PC-3 (cell line): Measurements from ENCODE around the gene JAG2. TPM values are rescaled to one million over a fixed set of nuclear protein-coding genes. Genes with fewer than 3 reads are reported as not detected.

Experiments used
- ATAC-seq: fragments of 200-7000 bp; cut with Tn5 transposase; 2 replicates; pipeline ENCODE4 v1.9.1; 2020; ENCODE audit warnings: mild to moderate bottlenecking, moderate library complexity
- BruUV-seq: library from RNA; stranded (reverse); fragments of 400-500 nt; replicated peaks from 2 replicates; lab custom pipeline; 2021; lab: Mats Ljungman, UMichigan
- CTCF ChIA-PET: fragments of 300-600 bp; sonication (Branson Sonifier 250); formaldehyde crosslinking; loops from one replicate; lab custom pipeline; 2022; ENCODE audit warnings: antibody characterized with exemption; lab: Charles Lee
- POLR2A ChIA-PET: fragments of 300-600 bp; sonication (Branson Sonifier 250); formaldehyde crosslinking; loops from one replicate; lab custom pipeline; 2022; ENCODE audit warnings: antibody characterized with exemption; ENCODE audit not compliant: unreplicated experiment; lab: Charles Lee
- DNase-seq: peaks from one replicate; pipeline ENCODE4 v3.0.0-alpha.2; 2015
- H2AFZ ChIP-seq: fragments of 300-600 bp; sonication (generic); 2 replicates; pipeline ENCODE4 v1.6.0; 2016; ENCODE audit warnings: antibody characterized with exemption, low read length
- H3F3A ChIP-seq: fragments of 300-600 bp; sonication (generic); one replicate; pipeline ENCODE4 v1.6.0; 2017; ENCODE audit warnings: antibody characterized with exemption, low read length, control low read depth, mild to moderate bottlenecking; ENCODE audit not compliant: unreplicated experiment
- H3K27ac ChIP-seq: fragments of 300-600 bp; sonication (generic); 2 replicates; pipeline ENCODE4 v1.5.1; 2016; ENCODE audit warnings: mild to moderate bottlenecking, low read length
- H3K27me3 ChIP-seq: fragments of 300-600 bp; sonication (generic); 2 replicates; pipeline ENCODE4 v1.6.1; 2016; ENCODE audit warnings: low read length, mixed read lengths
- H3K36me3 ChIP-seq: fragments of 300-600 bp; sonication (generic); 2 replicates; pipeline ENCODE4 v1.6.1; 2016; ENCODE audit warnings: low read depth, mixed run types, low read length, mixed read lengths
- H3K4me1 ChIP-seq: fragments of 300-600 bp; sonication (generic); 2 replicates; pipeline ENCODE4 v1.5.1; 2016; ENCODE audit warnings: low read length; ENCODE audit not compliant: insufficient read depth
- H3K4me2 ChIP-seq: fragments of 300-600 bp; sonication (generic); 2 replicates; pipeline ENCODE4 v1.6.0; 2016; ENCODE audit warnings: low read length
- H3K4me3 ChIP-seq: fragments of 300-600 bp; sonication (generic); 2 replicates; pipeline ENCODE4 v1.5.1; 2016; ENCODE audit warnings: mild to moderate bottlenecking, low read length, mixed read lengths
- H3K79me2 ChIP-seq: fragments of 300-600 bp; sonication (generic); 2 replicates; pipeline ENCODE4 v1.6.1; 2017; ENCODE audit warnings: low read length, mixed read lengths
- H3K9ac ChIP-seq: fragments of 300-600 bp; sonication (generic); 2 replicates; pipeline ENCODE4 v1.6.0; 2016; ENCODE audit warnings: mild to moderate bottlenecking, low read length
- H3K9me2 ChIP-seq: fragments of 300-600 bp; sonication (generic); replicated peaks from 2 replicates; pipeline ENCODE4 v1.6.1; 2016; ENCODE audit warnings: mixed run types, low read length, mixed read lengths
- H3K9me3 ChIP-seq: fragments of 300-600 bp; sonication (generic); 2 replicates; pipeline ENCODE4 v1.6.1; 2016; ENCODE audit warnings: low read length, mixed read lengths
- H4K20me1 ChIP-seq: fragments of 300-600 bp; sonication (generic); 2 replicates; pipeline ENCODE4 v1.6.1; 2016; ENCODE audit warnings: low read length, mixed read lengths
- CTCF ChIP-seq: fragments of 300-600 bp; sonication (generic); conservative IDR thresholded peaks from 2 replicates; pipeline ENCODE4 v1.5.1; 2017; ENCODE audit warnings: antibody characterized with exemption, low read depth, mild to moderate bottlenecking, low read length
- EZH2 ChIP-seq: fragments of 300-600 bp; sonication (generic); IDR thresholded peaks from one replicate; pipeline ENCODE4 v1.6.1; 2017; ENCODE audit warnings: antibody characterized with exemption, mild to moderate bottlenecking, low read length; ENCODE audit not compliant: unreplicated experiment
- EZH2phosphoT487 ChIP-seq: fragments of 300-600 bp; sonication (generic); IDR thresholded peaks from 2 replicates; pipeline ENCODE4 v1.6.1; 2018; ENCODE audit warnings: mild to moderate bottlenecking, antibody characterized with exemption, low read length, borderline replicate concordance
- intact Hi-C: fragments of 100-400 bp; cut with micrococcal nuclease; formaldehyde crosslinking; loops from 2 replicates; pipeline ENCODE4 v1.9.0; 2023
- total RNA-seq: library from RNA; depleted of rRNA; stranded (reverse); fragments of >200 nt; gene quantifications from 2 replicates; pipeline ENCODE4 v1.2.3, GENCODE V29; 2014

Gene JAG2
- total RNA-seq, 1 experiment from 2014 or later, result 57.1 TPM

GRCh38 chr14:105108516-105108864, 60.1 kb downstream of the JAG2 start:
- intact Hi-C loops, result no loop called here
- ATAC-seq (no peak), DNase-seq (no peak)
- Histone ChIP-seq H4K20me1 (no peaks in the 10 kb centered on the region), H3F3A (no peaks in the 10 kb centered on the region), H3K36me3 (no peaks in the 10 kb centered on the region), H3K4me1 (no peaks in the 10 kb centered on the region), H3K4me2 (no peak overlapping the region), H3K9ac (no peak overlapping the region), H3K79me2 (no peaks in the 10 kb centered on the region), H3K27ac (no peak overlapping the region), H3K9me3 (no peaks in the 10 kb centered on the region), H2AFZ (no peak overlapping the region), H3K4me3 (no peak overlapping the region), H3K27me3 (peaks cover 7% of the 10 kb centered on the region; the same call in 1 of the 2 replicates), H3K9me2 (no peaks in the 10 kb centered on the region)
- no TSS peak for BruUV-seq
- ChIA-PET CTCF (interaction anchor here (0.6 to 1.5 kb wide), 3 partner anchors 18 to 80 kb away, joined by 3 to 4 read pairs (median 3); no protein-coding TSS in a partner anchor), POLR2A (interaction anchor here (0.6 kb wide), 1 partner anchor 77 kb away, joined by 4 read pairs; no protein-coding TSS in a partner anchor)
- TF ChIP-seq EZH2 (no peak), CTCF (no peak), EZH2phosphoT487 (no peak)

DNA sequence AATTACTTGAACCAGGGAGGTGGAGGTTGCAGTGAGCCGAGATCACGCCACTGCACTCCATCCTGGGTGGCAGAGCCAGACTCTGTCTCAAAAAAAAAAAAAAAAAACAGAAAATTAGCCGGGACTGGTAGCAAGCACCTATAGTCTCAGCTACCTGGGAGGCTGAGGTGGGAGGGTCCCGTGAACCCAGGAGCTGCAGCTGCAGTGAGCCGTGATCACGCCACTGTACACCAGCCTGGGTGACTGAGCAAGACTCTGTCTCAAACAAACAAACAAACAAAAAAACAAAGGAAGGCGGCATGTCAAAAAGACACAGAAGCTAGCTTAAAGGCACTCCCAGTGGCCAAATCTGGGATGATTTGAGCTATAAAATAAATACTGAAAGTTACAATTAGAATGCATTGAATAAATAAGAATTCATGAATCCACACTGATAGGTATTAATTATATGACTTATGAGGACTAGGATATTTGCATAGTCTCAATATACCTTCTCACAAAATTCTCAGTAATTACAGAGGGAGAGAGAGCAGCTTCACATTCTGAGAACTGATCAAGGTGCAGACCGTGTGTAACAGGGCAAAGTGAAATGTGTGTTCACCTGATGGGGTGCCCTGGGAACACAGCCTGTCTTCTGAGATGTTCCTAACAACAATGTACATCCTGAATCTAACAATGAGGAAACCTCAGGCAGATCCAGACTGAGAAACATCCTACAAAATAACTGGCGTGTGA, 60.6 kb downstream of the JAG2 start:
- ChIA-PET POLR2A (interaction anchor here (0.6 kb wide), 1 partner anchor 76 kb away, joined by 4 read pairs; no protein-coding TSS in a partner anchor), CTCF (interaction anchor here (0.5 to 1.5 kb wide), 5 partner anchors 18 to 80 kb away, joined by 3 to 4 read pairs (median 3); no protein-coding TSS in a partner anchor)
- peak; percentile 35; the same call in 1 of the 2 replicates for ATAC-seq
- H3K9me3 ChIP-seq, result no peaks in the 10 kb centered on the region
- H3K27me3 ChIP-seq, result peaks cover 7% of the 10 kb centered on the region; the same call in 1 of the 2 replicates
- TF ChIP-seq EZH2phosphoT487, result no peak
- no peak for TF ChIP-seq EZH2
- TF ChIP-seq CTCF, result no peak; the same call in 1 of the 2 replicates
- H3K9ac ChIP-seq, result no peak overlapping the region
- H3K79me2 ChIP-seq, result no peaks in the 10 kb centered on the region
- H3F3A ChIP-seq, result no peaks in the 10 kb centered on the region
- no peak overlapping the region for H3K4me2 ChIP-seq
- H3K4me3 ChIP-seq, result no peak overlapping the region
- no peaks in the 10 kb centered on the region for H4K20me1 ChIP-seq
- H3K36me3 ChIP-seq, result no peaks in the 10 kb centered on the region
- no peaks in the 10 kb centered on the region for H3K9me2 ChIP-seq
- H2AFZ ChIP-seq, result no peak overlapping the region
- H3K27ac ChIP-seq, result no peak overlapping the region
- no TSS peak for BruUV-seq
- H3K4me1 ChIP-seq, result no peaks in the 10 kb centered on the region
- intact Hi-C loops, result no loop called here
- DNase-seq, result no peak

DNA sequence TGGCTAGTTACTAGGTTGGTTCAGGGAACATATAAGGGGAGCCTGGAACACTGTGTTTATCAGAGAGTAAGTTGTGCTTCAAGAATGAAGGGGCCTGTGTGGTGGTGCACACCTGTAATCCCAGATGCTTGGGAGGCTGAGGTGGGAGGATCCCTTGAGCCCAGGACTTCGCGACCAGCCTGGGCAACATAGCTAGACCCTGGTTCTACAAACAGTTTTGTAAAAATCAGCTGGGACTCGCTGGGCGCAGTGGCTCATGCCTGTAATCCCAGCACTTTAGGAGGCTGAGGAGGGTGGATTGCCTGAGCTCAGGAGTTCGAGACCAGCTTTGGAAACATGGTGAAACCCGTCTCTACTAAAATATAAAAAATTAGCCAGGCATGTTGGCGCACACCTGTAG, 61.2 kb downstream of the JAG2 start:
- intact Hi-C loops, result no loop called here
- H3K79me2 ChIP-seq, result no peaks in the 10 kb centered on the region
- POLR2A ChIA-PET, result no interaction called here
- H3K4me2 ChIP-seq, result no peak overlapping the region
- DNase-seq, result no peak
- H3K4me3 ChIP-seq, result no peak overlapping the region
- no peak for TF ChIP-seq CTCF
- no peak for TF ChIP-seq EZH2
- TF ChIP-seq EZH2phosphoT487, result no peak
- ATAC-seq, result no peak
- H3K9me3 ChIP-seq, result no peaks in the 10 kb centered on the region
- H4K20me1 ChIP-seq, result no peaks in the 10 kb centered on the region
- no peaks in the 10 kb centered on the region for H3K36me3 ChIP-seq
- CTCF ChIA-PET, result interaction anchor here (0.5 to 1.5 kb wide), 4 partner anchors 17 to 42 kb away, joined by 3 to 4 read pairs (median 3); no protein-coding TSS in a partner anchor
- H3K27me3 ChIP-seq, result peaks cover 7% of the 10 kb centered on the region; the same call in 1 of the 2 replicates
- no peak overlapping the region for H3K27ac ChIP-seq
- no peaks in the 10 kb centered on the region for H3K4me1 ChIP-seq
- no peaks in the 10 kb centered on the region for H3F3A ChIP-seq
- H3K9ac ChIP-seq, result no peak overlapping the region
- BruUV-seq, result no TSS peak
- no peaks in the 10 kb centered on the region for H3K9me2 ChIP-seq
- H2AFZ ChIP-seq, result no peak overlapping the region
